NCI-H187 (cell line): ENCODE measurements around the gene ZNF597.
"Not testable (repeated sequence)": the region's sequence is repeated elsewhere in the genome, so short reads cannot be mapped to it uniquely, and the experiment has no call there.

Source experiments
- DNase-seq, 2 experiments: peaks; one replicate each; lab custom pipeline; 2025; lab: John Stamatoyannopoulos, UW

Gene ZNF597

GRCh38 chr16:3475604-3476375 is 32.5 kb upstream of the ZNF597 start:
- no peak for DNase-seq

GRCh38 chr16:3474870-3475269 is 31.6 kb upstream of the ZNF597 start:
- DNase-seq, result not testable (repeated sequence)

DNA sequence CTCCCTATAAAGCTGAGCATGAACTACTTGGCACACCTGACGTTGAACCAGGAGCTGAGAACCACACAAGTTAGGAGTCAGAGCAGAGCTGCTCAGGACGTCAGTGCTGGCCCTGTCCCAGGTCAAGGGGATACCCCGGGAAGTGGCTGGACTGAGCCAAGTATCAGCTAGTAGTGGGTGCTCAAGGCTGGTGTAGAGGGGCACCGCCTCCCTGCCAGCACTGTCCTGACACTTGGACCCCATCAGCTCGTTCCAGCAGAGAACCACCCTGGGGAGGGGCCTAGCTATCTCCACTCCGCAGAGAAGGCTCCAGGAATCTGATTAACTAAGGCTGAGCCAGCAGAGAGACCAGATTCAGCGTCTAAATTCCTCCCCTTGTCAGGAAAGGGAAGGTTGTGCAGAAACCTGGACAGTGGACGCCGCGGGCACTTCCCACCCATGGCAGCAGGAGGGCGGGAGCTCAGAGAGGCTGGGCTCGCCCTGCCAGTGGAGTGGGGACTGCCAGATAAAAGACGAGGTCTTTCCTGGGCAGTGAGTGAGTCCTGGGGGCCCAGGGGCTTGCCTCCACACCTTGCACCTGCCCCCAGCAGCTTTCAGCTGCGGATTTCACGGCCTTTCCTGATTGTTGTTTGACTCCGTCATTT is 31.0 kb upstream of the ZNF597 start:
- no peak for DNase-seq

DNA sequence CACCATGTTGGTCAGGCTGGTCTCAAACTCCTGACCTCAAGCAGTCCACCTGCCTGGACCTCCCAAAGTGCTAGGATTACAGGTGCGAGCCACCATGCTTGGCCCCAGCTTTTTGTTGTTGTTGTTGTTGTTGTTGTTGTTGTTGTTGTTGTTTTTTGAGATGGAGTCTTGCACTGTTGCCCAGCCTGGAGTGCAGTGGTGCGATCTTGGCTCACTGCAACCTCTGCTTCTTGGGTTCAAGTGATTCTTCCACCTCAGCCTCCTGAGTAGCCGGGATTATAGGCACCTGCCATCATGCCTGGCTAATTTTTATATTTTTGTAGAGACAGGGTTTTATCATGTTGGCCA is 30.3 kb upstream of the ZNF597 start:
- DNase-seq, result not testable (repeated sequence)

DNA sequence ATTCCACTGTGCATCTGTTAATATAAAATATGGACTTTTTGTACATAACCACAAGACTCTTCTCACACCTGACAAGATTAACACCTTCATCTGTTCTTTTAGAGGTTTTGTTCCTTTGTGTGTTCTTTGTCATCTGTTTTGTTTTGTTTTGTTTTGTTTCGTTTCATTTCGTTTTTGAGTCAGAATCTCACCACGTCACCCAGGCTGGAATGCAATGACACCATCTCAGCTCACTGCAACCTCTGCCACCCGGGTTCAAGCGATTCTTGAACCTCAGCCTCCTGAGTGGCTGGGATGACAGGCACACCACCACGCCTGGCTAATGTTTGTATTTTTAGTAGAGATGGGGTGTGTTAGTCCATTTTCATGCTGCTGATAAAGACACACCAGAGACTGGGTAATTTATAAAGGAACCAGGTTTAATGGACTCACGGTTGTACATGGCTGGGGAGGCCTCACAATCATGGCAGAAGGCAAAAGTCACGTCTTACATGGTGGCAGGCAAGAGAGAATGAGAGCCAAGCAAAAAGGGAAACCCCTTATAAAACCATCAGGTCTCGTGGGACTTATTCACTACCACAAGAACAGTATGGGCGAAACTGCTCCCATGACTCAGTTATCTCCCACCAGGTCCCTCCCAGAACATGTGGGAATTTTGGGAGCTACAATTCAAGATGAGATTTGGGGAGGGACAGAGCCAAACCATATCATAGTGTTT is 29.7 kb upstream of the ZNF597 start:
- no peak for DNase-seq

- no peak for DNase-seq
These were observed 28.3 kb upstream of the ZNF597 start for GRCh38 chr16:3471518-3472176.

DNA sequence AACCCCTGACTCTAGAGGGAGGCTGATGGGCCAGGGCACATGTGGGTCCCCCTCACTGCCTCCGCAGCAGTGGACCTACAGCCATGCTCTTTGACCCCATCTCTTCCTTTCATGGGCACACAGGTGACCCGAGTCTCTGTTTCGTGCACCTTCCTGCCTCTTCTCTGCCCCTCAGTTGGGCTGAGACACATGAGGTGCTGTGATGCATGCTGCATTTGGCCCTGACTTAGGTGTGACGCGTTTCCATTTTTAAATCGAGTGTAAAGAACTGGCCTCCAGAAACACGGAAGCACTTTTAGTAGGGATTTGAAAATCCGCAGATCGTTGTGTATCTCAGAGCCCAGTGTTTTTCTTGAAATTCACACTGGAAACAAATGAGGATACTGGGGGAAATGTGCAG is 27.4 kb upstream of the ZNF597 start:
- DNase-seq, result no peak

- no peak for DNase-seq
These were observed 26.4 kb upstream of the ZNF597 start for GRCh38 chr16:3469736-3470135.

DNA sequence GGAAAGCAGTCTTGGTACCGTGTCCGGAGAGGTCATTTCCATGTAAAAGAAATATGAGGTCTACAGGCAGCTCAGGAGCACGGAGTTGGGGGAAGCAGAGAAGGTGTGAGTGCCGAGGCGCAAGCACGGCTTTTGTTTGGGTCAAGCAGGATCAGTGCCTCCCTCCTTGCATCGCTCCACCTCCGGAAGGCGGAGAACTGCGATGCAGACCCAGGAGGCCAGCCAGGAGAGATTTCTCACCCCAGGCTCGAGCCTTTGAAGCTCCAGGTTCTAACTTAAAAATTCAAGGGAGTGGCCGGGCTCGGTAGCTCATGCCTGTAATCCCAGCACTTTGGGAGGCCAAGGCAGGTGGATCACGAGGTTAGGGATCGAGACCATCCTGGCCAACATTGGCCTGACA is 25.2 kb upstream of the ZNF597 start:
- no peak for DNase-seq

DNA sequence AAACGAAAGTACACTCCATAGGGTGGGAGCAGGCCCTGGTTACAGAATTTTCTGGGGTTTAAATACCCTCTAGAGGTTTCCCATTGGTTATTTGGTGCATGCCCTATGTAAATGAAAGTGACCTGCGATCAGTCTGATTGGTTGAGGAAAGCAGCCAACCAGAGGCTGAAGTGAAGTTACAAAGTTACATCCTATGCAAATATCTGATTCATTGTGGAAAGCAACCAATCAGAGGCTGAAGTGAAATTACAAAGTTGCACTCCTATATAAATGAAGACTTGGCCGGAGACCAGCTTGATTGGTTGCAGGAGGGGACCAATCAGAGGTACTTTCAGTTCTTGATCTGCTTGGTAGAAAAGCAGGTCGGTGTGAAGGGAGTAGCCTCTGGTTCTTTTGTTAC is 24.6 kb upstream of the ZNF597 start:
- no peak for DNase-seq

GRCh38 chr16:3467182-3467581 is 23.9 kb upstream of the ZNF597 start:
- DNase-seq, result no peak

DNA sequence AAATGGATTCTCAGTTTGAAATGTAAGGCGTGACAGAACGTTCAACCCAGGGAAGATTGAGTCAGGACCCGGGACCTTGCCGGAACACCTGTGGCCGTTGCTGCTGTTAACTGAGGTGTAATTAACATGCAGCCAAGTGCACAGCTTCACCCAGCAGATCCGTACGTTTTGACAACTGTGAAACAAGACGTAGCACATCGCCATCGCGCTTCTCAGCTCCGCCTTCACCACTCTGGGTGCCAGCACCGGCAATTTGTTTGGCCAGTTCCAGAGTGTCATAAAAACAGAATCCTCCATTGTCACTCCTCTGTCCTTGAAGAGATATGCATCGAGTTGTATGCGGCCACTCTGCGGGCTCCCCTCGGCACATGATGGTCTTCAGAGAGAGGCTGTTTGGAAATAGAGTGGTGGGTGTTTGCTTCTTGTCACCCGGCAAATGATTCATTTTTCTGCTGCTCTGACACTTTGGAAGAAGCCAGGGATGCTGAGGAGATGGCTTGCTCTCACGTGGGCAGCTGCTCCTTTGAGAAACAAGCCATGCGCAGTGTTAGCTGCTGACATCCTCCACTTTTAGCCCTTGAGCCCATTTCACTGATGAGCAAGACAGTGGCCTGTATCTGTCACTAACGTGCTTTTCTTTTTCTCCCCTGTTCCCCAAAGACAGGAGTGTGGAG is 22.7 kb upstream of the ZNF597 start:
- DNase-seq, result no peak

DNA sequence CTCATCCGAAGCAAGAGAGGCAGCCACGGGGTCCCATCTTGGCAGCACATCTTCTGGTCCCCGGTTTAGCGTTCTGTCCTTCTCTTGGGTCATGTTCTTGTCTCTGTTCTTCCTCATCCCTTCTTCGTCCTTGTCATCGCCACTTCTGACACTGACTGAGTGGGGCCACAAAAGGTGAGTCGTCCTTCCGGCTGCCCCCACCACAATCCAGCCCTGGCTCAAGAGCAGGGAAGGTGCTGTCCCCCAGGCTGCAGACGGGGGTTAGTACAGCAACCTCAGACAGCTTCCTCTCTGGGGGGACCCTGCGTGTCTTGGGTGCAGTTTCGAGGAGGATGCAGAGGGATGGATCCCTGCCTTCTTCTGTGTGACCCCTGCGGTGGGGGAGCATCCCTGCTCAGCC is 22.0 kb upstream of the ZNF597 start:
- no peak for DNase-seq

DNA sequence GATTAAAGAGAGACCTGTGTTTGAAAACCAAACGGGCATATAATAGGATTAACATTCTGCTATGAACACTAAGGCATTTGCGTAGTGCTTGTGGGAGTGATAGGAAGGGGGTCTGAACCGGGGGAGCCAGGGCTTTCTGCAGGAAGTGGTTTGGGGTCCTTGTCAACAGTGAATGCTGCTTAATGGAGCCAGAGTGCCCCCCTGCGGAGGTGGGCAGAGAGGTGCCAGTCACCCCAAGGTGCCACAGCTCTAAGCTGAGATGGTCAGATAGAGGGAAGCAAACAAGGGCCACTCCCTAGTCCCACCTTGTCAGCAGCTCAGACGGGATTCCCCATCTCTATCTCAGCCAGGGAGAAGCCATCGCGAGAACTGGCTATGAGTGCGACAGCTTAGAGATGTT is 17.8 kb upstream of the ZNF597 start:
- no peak for DNase-seq

DNA sequence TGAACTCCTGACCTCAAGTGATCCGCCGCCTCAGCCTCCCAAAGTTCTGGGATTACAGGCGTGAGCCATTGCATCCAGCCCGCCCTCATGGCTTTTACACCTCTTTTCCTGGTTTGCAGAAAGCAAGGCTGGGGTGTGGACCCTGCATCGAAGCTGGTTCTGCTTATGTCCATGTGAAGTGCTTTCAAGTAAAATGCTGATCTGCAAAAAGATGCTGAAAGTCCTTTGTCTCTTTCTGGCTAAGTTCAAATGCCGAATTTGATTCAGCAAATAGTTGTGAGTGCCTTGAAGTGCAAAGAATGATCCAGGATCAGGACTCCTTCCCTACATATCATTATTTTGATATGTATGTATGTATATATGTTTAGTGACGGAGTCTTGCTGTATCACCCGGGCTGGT is 17.3 kb upstream of the ZNF597 start:
- DNase-seq, result no peak

- DNase-seq, result no peak
These were observed 16.8 kb upstream of the ZNF597 start for GRCh38 chr16:3460121-3460520.

DNA sequence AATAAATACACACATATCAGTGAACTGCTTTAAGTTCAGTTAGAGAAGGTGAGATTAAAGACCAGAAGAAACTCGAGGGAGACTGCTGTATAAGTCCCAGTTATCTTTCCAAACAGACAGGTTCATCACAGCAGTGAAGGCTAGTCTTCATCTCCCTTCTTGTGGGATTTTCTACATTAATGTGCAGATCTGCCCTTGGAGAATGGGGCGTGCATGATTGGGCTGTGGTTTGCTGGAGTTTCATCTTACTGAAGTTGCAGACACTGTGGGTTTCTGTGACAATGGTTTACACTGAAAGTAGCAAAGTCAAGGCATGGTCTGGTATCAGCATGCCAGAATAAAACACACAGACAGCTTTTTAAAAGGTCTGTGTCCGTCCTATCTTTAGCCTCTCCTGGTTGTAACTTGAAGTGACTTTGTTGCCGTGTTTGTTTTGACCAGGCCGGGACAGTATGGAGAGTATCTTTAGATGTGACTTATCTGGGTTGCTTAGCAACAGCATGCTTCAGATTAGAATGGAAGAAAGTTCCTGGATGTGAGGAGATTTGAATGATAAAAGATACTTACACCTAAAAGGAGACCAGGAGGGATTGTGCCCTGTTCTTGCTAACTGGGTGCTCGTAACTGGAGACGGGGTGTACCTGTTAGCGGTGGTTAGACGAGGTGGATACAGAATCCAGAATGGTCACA is 16.2 kb upstream of the ZNF597 start:
- no peak for DNase-seq

- no peak for DNase-seq
These were observed 15.6 kb upstream of the ZNF597 start for GRCh38 chr16:3458852-3459361.

DNA sequence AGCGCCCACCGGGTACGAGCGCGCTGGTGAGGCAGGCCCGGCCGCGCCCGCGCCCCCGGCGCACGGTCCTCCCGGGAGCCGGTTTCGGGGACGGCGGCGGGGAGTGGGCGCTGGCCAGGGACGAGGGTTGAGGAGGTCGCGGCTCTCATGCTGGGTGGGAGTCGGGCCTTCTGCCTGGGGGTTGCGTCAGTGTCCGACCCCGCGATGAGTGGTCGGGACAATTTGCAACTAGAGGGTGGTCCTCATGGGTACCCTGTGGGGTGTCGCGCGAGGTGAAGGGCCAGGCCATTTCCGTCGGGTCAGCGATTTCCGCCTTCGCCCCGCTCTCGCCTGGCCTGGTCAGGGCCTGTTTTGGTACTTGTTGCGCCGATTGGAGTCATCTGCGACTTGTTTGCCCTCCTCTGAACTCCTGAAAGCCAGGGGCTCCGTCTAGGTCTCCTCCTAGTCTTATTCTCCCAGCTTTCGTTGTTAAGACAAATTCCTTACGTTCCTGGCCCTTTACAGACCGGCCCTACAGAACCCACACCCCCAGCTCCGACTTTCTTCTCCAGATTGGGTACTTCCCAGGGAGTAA is 15.1 kb upstream of the ZNF597 start:
- DNase-seq, result no peak

DNA sequence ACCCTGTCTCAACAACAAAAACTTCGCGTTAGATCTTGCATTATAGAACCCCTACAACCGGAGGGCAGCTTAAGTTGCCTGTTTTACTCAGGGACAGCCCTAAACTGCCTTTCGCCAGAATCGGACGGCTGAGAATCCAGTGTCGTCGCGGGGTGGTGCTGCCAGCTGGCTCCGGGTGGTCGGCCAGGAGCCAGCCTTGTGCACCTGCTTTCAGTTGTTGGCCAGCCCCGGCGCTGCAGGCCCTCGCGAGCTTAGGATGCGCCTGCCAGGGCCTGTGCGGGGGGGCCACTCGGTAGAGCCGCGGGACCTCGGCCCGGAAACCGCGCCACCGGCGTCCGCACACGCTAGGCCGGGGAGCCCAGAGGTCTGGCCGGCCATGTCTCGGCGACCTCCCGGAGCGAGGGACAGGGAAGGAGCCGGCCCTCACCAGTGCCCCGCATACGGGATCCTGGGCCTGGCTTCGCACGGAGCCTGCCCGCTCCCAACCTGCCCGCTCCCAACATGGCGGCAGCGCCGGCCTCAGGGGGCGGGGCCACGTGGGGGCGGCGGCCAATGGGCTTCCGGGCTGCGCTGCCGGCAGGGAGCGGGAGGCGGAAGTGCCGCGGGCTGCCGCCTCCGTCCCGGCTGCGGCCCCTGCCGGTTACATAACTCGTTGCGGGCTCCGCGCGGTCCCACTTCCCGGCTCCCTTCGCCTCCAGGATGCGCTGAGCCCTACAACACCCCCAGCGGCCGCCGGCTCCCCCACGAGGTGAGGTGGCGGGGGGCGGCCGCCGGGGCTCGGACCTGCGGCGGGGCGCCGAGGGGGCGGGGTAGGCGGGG is 14.3 kb upstream of the ZNF597 start:
- DNase-seq, result peak; percentile 94 to 97
